HEK293T (cell line): ENCODE results near the gene LMO7.

ENCODE experiments used
- CTCF ChIA-PET: fragments of 350-600 bp; formaldehyde crosslinking; extraction: SDS; loops from one replicate; lab custom pipeline; 2021; ENCODE audit warnings: antibody characterized with exemption, inconsistent platforms; lab: Yijun Ruan, JAX
- POLR2A ChIA-PET: fragments of 350-600 bp; formaldehyde crosslinking; extraction: SDS; loops from one replicate; lab custom pipeline; 2020; ENCODE audit warnings: antibody characterized with exemption, inconsistent platforms; lab: Yijun Ruan, JAX
- DNase-seq: peaks from one replicate; pipeline ENCODE4 v3.0.0; 2012; ENCODE audit warnings: mixed read lengths; ENCODE audit errors: extremely low spot score
- ARNT ChIP-seq: fragments of 450-650 bp; IDR thresholded peaks from 2 replicates; pipeline ENCODE4 v1.6.1; 2017; ENCODE audit warnings: mild to moderate bottlenecking
- BHLHE40 ChIP-seq: fragments of 450-650 bp; IDR thresholded peaks from 2 replicates; pipeline ENCODE4 v1.6.1; 2016; ENCODE audit warnings: mild to moderate bottlenecking, moderate library complexity, borderline replicate concordance
- CTBP1 ChIP-seq: fragments of 450-650 bp; IDR thresholded peaks from 2 replicates; pipeline ENCODE4 v1.6.1; 2016; ENCODE audit warnings: borderline replicate concordance
- ELF4 ChIP-seq: fragments of 450-650 bp; IDR thresholded peaks from 2 replicates; pipeline ENCODE4 v1.6.1; 2017; ENCODE audit warnings: antibody characterized with exemption
- FOXA1 ChIP-seq: fragments of 450-650 bp; IDR thresholded peaks from 2 replicates; pipeline ENCODE4 v1.6.1; 2016; ENCODE audit warnings: mild to moderate bottlenecking
- FOXK2 ChIP-seq: fragments of 450-650 bp; IDR thresholded peaks from 2 replicates; pipeline ENCODE4 v1.6.1; 2016; ENCODE audit warnings: mild to moderate bottlenecking
- FOXM1 ChIP-seq: fragments of 450-650 bp; IDR thresholded peaks from 2 replicates; pipeline ENCODE4 v1.6.1; 2017; ENCODE audit warnings: mild to moderate bottlenecking, borderline replicate concordance
- HDGF ChIP-seq: fragments of 450-650 bp; IDR thresholded peaks from 2 replicates; pipeline ENCODE4 v1.6.1; 2017; ENCODE audit warnings: antibody characterized with exemption, borderline replicate concordance
- L3MBTL2 ChIP-seq: fragments of 450-650 bp; conservative IDR thresholded peaks from 2 replicates; pipeline ENCODE4 v1.6.1; 2016; ENCODE audit warnings: mild to moderate bottlenecking
- LEF1 ChIP-seq: fragments of 450-650 bp; IDR thresholded peaks from 2 replicates; pipeline ENCODE4 v1.6.1; 2017; ENCODE audit warnings: mild to moderate bottlenecking, borderline replicate concordance
- NFRKB ChIP-seq: fragments of 450-650 bp; IDR thresholded peaks from 2 replicates; pipeline ENCODE4 v1.6.1; 2016; ENCODE audit warnings: mild to moderate bottlenecking, moderate library complexity
- PKNOX1 ChIP-seq: fragments of 450-650 bp; IDR thresholded peaks from 2 replicates; pipeline ENCODE4 v1.6.1; 2016
- SP1 ChIP-seq: fragments of 450-650 bp; IDR thresholded peaks from 2 replicates; pipeline ENCODE4 v1.6.1; 2017
- SUZ12 ChIP-seq: fragments of 450-650 bp; IDR thresholded peaks from 2 replicates; pipeline ENCODE4 v1.6.1; 2016; ENCODE audit warnings: mild to moderate bottlenecking
- TARDBP ChIP-seq: fragments of 450-650 bp; IDR thresholded peaks from 2 replicates; pipeline ENCODE4 v1.6.1; 2016
- ZNF384 ChIP-seq: fragments of 450-650 bp; IDR thresholded peaks from 2 replicates; pipeline ENCODE4 v1.6.1; 2016

Gene LMO7

GRCh38 chr13:75713852-75714251 is 77.7 kb downstream of the LMO7 start:
- CTCF ChIA-PET, result no interaction called here
- TF ChIP-seq HDGF (no peak), CTBP1 (no peak), PKNOX1 (no peak), FOXK2 (no peak), ELF4 (no peak), ZNF384 (no peak), SUZ12 (no peak), NFRKB (no peak), LEF1 (no peak)
- POLR2A ChIA-PET, result no interaction called here
- no peak for DNase-seq

- ChIA-PET CTCF (interaction anchor here (0.6 to 2.0 kb wide), 4 partner anchors 20 to 526 kb away, joined by 3 to 7 read pairs (median 5); no protein-coding TSS in a partner anchor), POLR2A (no interaction called here)
- TF ChIP-seq BHLHE40 (no peak), FOXK2 (no peak), FOXA1 (no peak), L3MBTL2 (no peak), HDGF (no peak)
- no peak for DNase-seq
These were observed 79.7 kb downstream of the LMO7 start for GRCh38 chr13:75715601-75716523.

- peak; percentile 46 for DNase-seq
- ChIA-PET CTCF (interaction anchor here (0.6 to 2.0 kb wide), 2 partner anchors 22 to 1762 kb away, joined by 4 to 7 read pairs; no protein-coding TSS in a partner anchor), POLR2A (no interaction called here)
- TF ChIP-seq L3MBTL2 (no peak), HDGF (no peak), ZNF384 (no peak), BHLHE40 (no peak), NFRKB (no peak), CTBP1 (no peak), FOXK2 (no peak), ELF4 (no peak), TARDBP (no peak), ARNT (no peak), FOXM1 (no peak), SUZ12 (no peak), FOXA1 (no peak)
These were observed 81.4 kb downstream of the LMO7 start for GRCh38 chr13:75717525-75717924.

- CTCF ChIA-PET, result no interaction called here
- no peak for TF ChIP-seq TARDBP
- no peak for TF ChIP-seq ARNT
- TF ChIP-seq LEF1, result no peak
- no peak for TF ChIP-seq FOXM1
- TF ChIP-seq CTBP1, result no peak
- TF ChIP-seq SP1, result no peak
- no peak for TF ChIP-seq PKNOX1
- no peak for TF ChIP-seq FOXA1
- POLR2A ChIA-PET, result no interaction called here
These were observed 85.2 kb downstream of the LMO7 start for GRCh38 chr13:75721307-75721706.

GRCh38 chr13:75723901-75724300 is 87.8 kb downstream of the LMO7 start:
- TF ChIP-seq ZNF384 (no peak), ARNT (no peak), FOXK2 (no peak), HDGF (no peak)
- POLR2A ChIA-PET, result no interaction called here
- CTCF ChIA-PET, result interaction anchor here (1.5 kb wide), 1 partner anchor 29 kb away, joined by 4 read pairs; no protein-coding TSS in a partner anchor
- DNase-seq, result no peak

More at GRCh38 chr13:75721307-75721706, 85.2 kb downstream of the LMO7 start:
- DNase-seq, result no peak

- CTCF ChIA-PET, result no interaction called here
- POLR2A ChIA-PET, result no interaction called here
- no peak for TF ChIP-seq ARNT
- TF ChIP-seq BHLHE40, result no peak
- peak; percentile 49; the same call in 1 of the 2 replicates for TF ChIP-seq CTBP1
- no peak for TF ChIP-seq FOXK2
- TF ChIP-seq TARDBP, result no peak
- TF ChIP-seq LEF1, result 0 out of 2 replicates have a peak, but pooled peaks have one; percentile 47
- no peak for TF ChIP-seq ELF4
- no peak for TF ChIP-seq NFRKB
- TF ChIP-seq PKNOX1, result peak; percentile 94
- peak; percentile 32 for DNase-seq
These were observed 88.8 kb downstream of the LMO7 start for GRCh38 chr13:75724752-75725517.
